GM12873 (cell line): Measurements from ENCODE around the gene AKR1E2.
A peak's percentile ranks its signal among the peaks of the same experiment; 100 is the strongest.

Experiments used
- CTCF ChIP-seq: IDR thresholded peaks from 2 replicates; pipeline ENCODE4 v1.5.1; 2012; ENCODE audit warnings: low read depth, mild to moderate bottlenecking, moderate library complexity, low read length, control low read depth; ENCODE audit not compliant: insufficient read depth; ENCODE audit errors: missing control alignments

Gene AKR1E2

GRCh38 chr10:4846775-4847174 is 20.8 kb downstream of the AKR1E2 start:
- TF ChIP-seq CTCF, result no peak

- TF ChIP-seq CTCF, result no peak
Observed at GRCh38 chr10:4847561-4848355, 21.8 kb downstream of the AKR1E2 start.

- TF ChIP-seq CTCF, result no peak
Observed at GRCh38 chr10:4848356-4849041, 22.5 kb downstream of the AKR1E2 start.

- no peak for TF ChIP-seq CTCF
Observed at GRCh38 chr10:4849042-4849402, 23.0 kb downstream of the AKR1E2 start.

GRCh38 chr10:4849555-4850242 is 23.7 kb downstream of the AKR1E2 start:
- TF ChIP-seq CTCF, result peak; percentile 94

GRCh38 chr10:4850397-4850796 is 24.4 kb downstream of the AKR1E2 start:
- TF ChIP-seq CTCF, result no peak

GRCh38 chr10:4851176-4851575 is 25.2 kb downstream of the AKR1E2 start:
- TF ChIP-seq CTCF, result no peak
